Sigmoid colon (tissue), 7 donors: ENCODE data around the gene NHP2. TPM values are rescaled to one million over a fixed set of nuclear protein-coding genes. Genes with fewer than 3 reads are reported as not detected.

Experiments
- DNase-seq: peaks from one replicate; pipeline ENCODE4 v3.0.0-alpha.2; 2019
- H3K27ac ChIP-seq, 4 donors: fragments of 200-600 bp; sonication (generic); one replicate each; pipeline ENCODE4 v1.5.1; 2016 to 2019; ENCODE audit warnings: mild to moderate bottlenecking in 1 of 4
- H3K27me3 ChIP-seq, 3 donors: fragments of 200-600 bp; sonication (generic); one replicate each; pipeline ENCODE4 v1.5.1; 2019; ENCODE audit warnings: mild to moderate bottlenecking in 1 of 3
- H3K36me3 ChIP-seq, 4 donors: fragments of 200-600 bp; sonication (generic); one replicate each; pipeline ENCODE4 v1.5.1; 2016 to 2019
- H3K4me1 ChIP-seq, 4 donors: fragments of 200-600 bp; sonication (generic); one replicate each; pipeline ENCODE4 v1.5.1; 2017 to 2019
- H3K4me3 ChIP-seq, 4 donors: fragments of 200-600 bp; sonication (generic); one replicate each; pipeline ENCODE4 v1.5.1; 2017 to 2019; ENCODE audit warnings: mild to moderate bottlenecking in 2 of 4, moderate library complexity in 1 of 4
- H3K9me3 ChIP-seq, 4 donors: fragments of 200-600 bp in 3 of 4; sonication (generic) in 3 of 4; one replicate each; pipeline versions ENCODE4 v1.5.1 to v1.6.1; 2013 to 2019
- EP300 ChIP-seq, 4 donors: sonication (generic); formaldehyde crosslinking; IDR thresholded peaks; one replicate each; pipeline ENCODE4 v1.6.1; 2017; ENCODE audit warnings: antibody characterized with exemption in 4 of 4
- POLR2A ChIP-seq, 2 donors: fragments of 450-650 bp; IDR thresholded peaks; one replicate each; pipeline ENCODE4 v1.6.1; 2016; ENCODE audit warnings: antibody characterized with exemption in 2 of 2, mild to moderate bottlenecking in 2 of 2, moderate library complexity in 2 of 2
- POLR2AphosphoS5 ChIP-seq, 4 donors: sonication (generic); formaldehyde crosslinking; IDR thresholded peaks; one replicate each; pipeline ENCODE4 v1.6.1; 2017; ENCODE audit warnings: antibody characterized with exemption in 4 of 4
- WGBS, 2 donors: extraction: QIAGEN DNeasy Blood & Tissue Kit; methylation state at CpG; one replicate each; pipeline ENCODE4 v1.1.7; 2013; 5-methylcytosine and 5-hydroxymethylcytosine counted together
- intact Hi-C: fragments of 100-400 bp; cut with DNase I; formaldehyde crosslinking; loops from one replicate; pipeline ENCODE4 v1.15.1; 2023
- polyA plus RNA-seq, 3 donors: library from polyadenylated mRNA; stranded (reverse); fragments of 200-250 nt; gene quantifications; one replicate each; pipeline ENCODE4 v1.2.3, GENCODE V29; 2013
- total RNA-seq, 4 donors: library from RNA; depleted of rRNA; stranded (reverse); fragments of >200 nt; gene quantifications; one replicate each; pipeline ENCODE4 v1.1.0, GENCODE V29; 2016
- TF ChIP-seq, protein P1 (sequence below), 4 experiments: fragments of 450-650 bp in 3 of 4; fragments of 200-600 bp in 1 of 4; IDR thresholded peaks; one replicate each; pipeline ENCODE4 v1.5.1; 2016 to 2019; ENCODE audit warnings: antibody characterized with exemption in 4 of 4, mild to moderate bottlenecking in 3 of 4, moderate library complexity in 2 of 4
- donor health status: healthy with polysubstance abuse.
- donor health status: Bipolar disorder and iron deficiency.
- donor health status: healthy.

The NHP2 gene
- total and polyA plus RNA-seq, 7 donors = 77.8 to 231 (median 165) TPM

DNA sequence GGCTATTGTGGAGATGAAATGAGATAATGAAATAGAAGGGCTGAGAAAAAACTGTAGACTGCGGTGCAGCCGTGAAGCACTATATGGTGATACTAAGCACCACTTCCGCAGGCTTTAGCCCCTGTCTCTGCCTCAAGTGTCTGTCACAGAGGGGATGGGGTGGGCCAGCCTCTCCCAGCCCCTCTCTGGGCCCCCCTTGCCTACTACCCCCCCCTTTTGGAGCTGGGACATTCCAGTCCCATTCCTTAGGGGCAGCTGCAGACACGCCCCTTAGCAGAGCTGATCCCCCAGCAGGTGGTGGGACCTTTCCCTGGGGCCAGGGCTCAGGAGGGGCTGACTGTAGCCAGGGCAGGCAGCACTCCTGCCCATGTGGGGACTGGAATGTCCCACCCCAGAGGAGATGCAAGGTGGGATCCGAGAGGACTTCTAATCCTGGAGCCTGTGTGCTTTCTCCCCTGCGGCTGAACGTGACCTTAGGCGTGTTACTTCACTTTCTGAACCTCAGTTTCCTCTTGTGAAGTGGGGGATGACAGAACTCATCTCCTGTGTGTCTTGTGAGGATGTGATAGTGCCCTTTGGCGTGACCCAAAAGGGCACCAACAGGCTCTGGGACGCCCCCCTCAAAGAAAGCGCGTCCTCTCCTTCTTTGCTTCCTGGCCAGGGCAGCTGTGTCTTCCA is 38.4 kb downstream of the NHP2 start:
- no peak for DNase-seq
- H3K4me1 ChIP-seq = peaks cover 0 to 16% (median 14%) of the 10 kb centered on the region in 4 donors
- intact Hi-C loops = no loop called here
- WGBS, 2 donors = 36 to 41% methylated on average over 12 of the region's 12 CpGs
- H3K4me3 ChIP-seq = no peak overlapping the region
- H3K9me3 ChIP-seq = no peaks in the 10 kb centered on the region
- H3K36me3 ChIP-seq = no peaks in the 10 kb centered on the region
- TF ChIP-seq, protein P1, sequence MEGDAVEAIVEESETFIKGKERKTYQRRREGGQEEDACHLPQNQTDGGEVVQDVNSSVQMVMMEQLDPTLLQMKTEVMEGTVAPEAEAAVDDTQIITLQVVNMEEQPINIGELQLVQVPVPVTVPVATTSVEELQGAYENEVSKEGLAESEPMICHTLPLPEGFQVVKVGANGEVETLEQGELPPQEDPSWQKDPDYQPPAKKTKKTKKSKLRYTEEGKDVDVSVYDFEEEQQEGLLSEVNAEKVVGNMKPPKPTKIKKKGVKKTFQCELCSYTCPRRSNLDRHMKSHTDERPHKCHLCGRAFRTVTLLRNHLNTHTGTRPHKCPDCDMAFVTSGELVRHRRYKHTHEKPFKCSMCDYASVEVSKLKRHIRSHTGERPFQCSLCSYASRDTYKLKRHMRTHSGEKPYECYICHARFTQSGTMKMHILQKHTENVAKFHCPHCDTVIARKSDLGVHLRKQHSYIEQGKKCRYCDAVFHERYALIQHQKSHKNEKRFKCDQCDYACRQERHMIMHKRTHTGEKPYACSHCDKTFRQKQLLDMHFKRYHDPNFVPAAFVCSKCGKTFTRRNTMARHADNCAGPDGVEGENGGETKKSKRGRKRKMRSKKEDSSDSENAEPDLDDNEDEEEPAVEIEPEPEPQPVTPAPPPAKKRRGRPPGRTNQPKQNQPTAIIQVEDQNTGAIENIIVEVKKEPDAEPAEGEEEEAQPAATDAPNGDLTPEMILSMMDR (IDR thresholded peaks at IDR 0.05) = no peak
- TF ChIP-seq POLR2A (IDR thresholded peaks at IDR 0.05) = no peak
- TF ChIP-seq POLR2AphosphoS5 (IDR thresholded peaks at IDR 0.05) = no peak
- no peak for TF ChIP-seq EP300 (IDR thresholded peaks at IDR 0.05)
- peaks cover 21 to 72% (median 45%) of the 10 kb centered on the region in 3 donors for H3K27me3 ChIP-seq
- H3K27ac ChIP-seq = no peak overlapping the region

GRCh38 chr5:178114325-178115135 is 39.2 kb downstream of the NHP2 start:
- DNase-seq = no peak
- H3K9me3 ChIP-seq = no peaks in the 10 kb centered on the region
- intact Hi-C loops = no loop called here
- no peak overlapping the region for H3K27ac ChIP-seq
- H3K27me3 ChIP-seq = peaks cover 21 to 75% (median 45%) of the 10 kb centered on the region in 3 donors
- H3K4me3 ChIP-seq = peak overlapping the region in 1 of 4 donors; percentile 38
- TF ChIP-seq, protein P1 (IDR thresholded peaks at IDR 0.05) = no peak
- no peak for TF ChIP-seq EP300 (IDR thresholded peaks at IDR 0.05)
- no peak for TF ChIP-seq POLR2AphosphoS5 (IDR thresholded peaks at IDR 0.05)
- TF ChIP-seq POLR2A (IDR thresholded peaks at IDR 0.05) = no peak
- H3K4me1 ChIP-seq = peaks cover 0 to 16% (median 14%) of the 10 kb centered on the region in 4 donors
- no peaks in the 10 kb centered on the region for H3K36me3 ChIP-seq
- 8 to 14% methylated on average over 28 of the region's 28 CpGs for WGBS, 2 donors

- DNase-seq = no peak
- peak overlapping the region in 1 of 4 donors; percentile 14 for H3K27ac ChIP-seq
- peak overlapping the region; percentile 2 to 41 (median 32) for H3K4me3 ChIP-seq
- peaks cover 0 to 16% (median 14%) of the 10 kb centered on the region in 4 donors for H3K4me1 ChIP-seq
- H3K9me3 ChIP-seq = no peaks in the 10 kb centered on the region
- no peak for TF ChIP-seq EP300 (IDR thresholded peaks at IDR 0.05)
- TF ChIP-seq, protein P1 (IDR thresholded peaks at IDR 0.05) = no peak
- no peak for TF ChIP-seq POLR2A (IDR thresholded peaks at IDR 0.05)
- no peak for TF ChIP-seq POLR2AphosphoS5 (IDR thresholded peaks at IDR 0.05)
- H3K27me3 ChIP-seq = peaks cover 21 to 75% (median 45%) of the 10 kb centered on the region in 3 donors
- H3K36me3 ChIP-seq = no peaks in the 10 kb centered on the region
- 1% methylated on average over 41 of the region's 41 CpGs for WGBS, 2 donors
- intact Hi-C loops = no loop called here
Observed at GRCh38 chr5:178113841-178114324, 39.8 kb downstream of the NHP2 start.

DNA sequence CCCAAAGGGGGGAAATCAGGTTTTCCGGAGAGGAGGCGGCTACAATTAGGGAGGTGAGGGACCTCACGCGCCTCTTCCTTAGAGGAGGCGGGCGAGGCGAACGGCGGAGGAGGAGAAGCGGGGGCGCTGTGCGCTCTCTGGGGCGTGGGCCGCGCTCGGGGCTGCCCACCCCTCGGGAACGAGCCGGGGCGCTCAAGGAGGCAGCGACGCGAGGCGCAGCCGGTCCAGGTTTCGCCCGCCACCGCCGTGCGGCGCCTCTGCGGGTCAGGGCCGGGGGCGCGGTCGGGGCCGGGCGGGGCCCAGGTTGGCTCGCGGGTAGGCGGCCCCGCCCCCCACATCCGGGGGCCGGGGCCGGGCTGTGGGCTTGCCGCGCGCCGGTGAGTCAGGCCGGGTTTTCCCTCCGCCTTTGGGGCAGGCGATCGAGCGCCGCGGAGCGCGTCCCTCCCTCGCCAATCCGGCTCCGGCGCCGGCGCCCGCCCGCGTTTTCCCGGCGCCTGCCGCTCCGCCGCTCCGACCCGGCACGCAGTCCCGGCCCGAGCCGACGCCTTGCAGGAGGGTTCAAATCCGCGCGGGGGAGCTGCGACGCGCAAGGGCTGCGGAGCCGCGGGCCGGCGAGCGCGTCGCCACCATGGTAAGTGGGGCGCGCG is 40.4 kb downstream of the NHP2 start, which contains the start of gene N4BP3:
N4BP3 (plus strand) TSS at position 392 of the 647 bp plus-strand sequence. CDS start 6,052 bp downstream, outside the sequence.
- TF ChIP-seq POLR2A (IDR thresholded peaks at IDR 0.05) (no peak), POLR2AphosphoS5 (IDR thresholded peaks at IDR 0.05) (no peak), EP300 (IDR thresholded peaks at IDR 0.05) (no peak)
- TF ChIP-seq, protein P1 (IDR thresholded peaks at IDR 0.05) = no peak
- peak within 1 kb of the TSS in 1 of 4 donors; percentile 14 for H3K27ac ChIP-seq
- intact Hi-C loops = no loop called here
- 1% methylated on average over 96 of the region's 96 CpGs for WGBS, 2 donors
- H3K9me3 ChIP-seq = no peaks in the 10 kb centered on the region
- peak within 1 kb of the TSS; percentile 2 to 41 (median 32) for H3K4me3 ChIP-seq
- H3K27me3 ChIP-seq = peaks cover 21 to 75% (median 45%) of the 10 kb centered on the region in 3 donors
- H3K4me1 ChIP-seq = peaks cover 0 to 16% (median 14%) of the 10 kb centered on the region in 4 donors
- DNase-seq = no peak
- no peaks in the 10 kb centered on the region for H3K36me3 ChIP-seq
